ENCODE measurements around the gene ALKBH7.

GRCh38 chr19:6324757-6325156, 47.8 kb upstream of the ALKBH7 start:
- TF ChIP-seq POLR2AphosphoS5 (IDR thresholded peaks at IDR 0.05; ENCODE audit: low read depth, low read length) (no peak), TAF1 (IDR thresholded peaks at IDR 0.05; ENCODE audit: borderline replicate concordance, insufficient read depth, low read length) (no peak), SIN3A (IDR thresholded peaks at IDR 0.05; ENCODE audit: borderline replicate concordance, insufficient read depth, low read length) (no peak)
- TF ChIP-seq, protein P1, sequence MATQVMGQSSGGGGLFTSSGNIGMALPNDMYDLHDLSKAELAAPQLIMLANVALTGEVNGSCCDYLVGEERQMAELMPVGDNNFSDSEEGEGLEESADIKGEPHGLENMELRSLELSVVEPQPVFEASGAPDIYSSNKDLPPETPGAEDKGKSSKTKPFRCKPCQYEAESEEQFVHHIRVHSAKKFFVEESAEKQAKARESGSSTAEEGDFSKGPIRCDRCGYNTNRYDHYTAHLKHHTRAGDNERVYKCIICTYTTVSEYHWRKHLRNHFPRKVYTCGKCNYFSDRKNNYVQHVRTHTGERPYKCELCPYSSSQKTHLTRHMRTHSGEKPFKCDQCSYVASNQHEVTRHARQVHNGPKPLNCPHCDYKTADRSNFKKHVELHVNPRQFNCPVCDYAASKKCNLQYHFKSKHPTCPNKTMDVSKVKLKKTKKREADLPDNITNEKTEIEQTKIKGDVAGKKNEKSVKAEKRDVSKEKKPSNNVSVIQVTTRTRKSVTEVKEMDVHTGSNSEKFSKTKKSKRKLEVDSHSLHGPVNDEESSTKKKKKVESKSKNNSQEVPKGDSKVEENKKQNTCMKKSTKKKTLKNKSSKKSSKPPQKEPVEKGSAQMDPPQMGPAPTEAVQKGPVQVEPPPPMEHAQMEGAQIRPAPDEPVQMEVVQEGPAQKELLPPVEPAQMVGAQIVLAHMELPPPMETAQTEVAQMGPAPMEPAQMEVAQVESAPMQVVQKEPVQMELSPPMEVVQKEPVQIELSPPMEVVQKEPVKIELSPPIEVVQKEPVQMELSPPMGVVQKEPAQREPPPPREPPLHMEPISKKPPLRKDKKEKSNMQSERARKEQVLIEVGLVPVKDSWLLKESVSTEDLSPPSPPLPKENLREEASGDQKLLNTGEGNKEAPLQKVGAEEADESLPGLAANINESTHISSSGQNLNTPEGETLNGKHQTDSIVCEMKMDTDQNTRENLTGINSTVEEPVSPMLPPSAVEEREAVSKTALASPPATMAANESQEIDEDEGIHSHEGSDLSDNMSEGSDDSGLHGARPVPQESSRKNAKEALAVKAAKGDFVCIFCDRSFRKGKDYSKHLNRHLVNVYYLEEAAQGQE (IDR thresholded peaks at IDR 0.05; ENCODE audit: insufficient read depth in 1 of 2, low read depth in 2 of 2, low read length in 2 of 2), result no peak

All from PFSK-1 (cell line).